C4-2B (cell line): ENCODE data around the gene GRIA1.

ENCODE experiments used
- ZFX ChIP-seq: fragments of 450-650 bp; IDR thresholded peaks from 2 replicates; pipeline ENCODE4 v1.6.1; 2017
- TF ChIP-seq, protein P1 (sequence below): fragments of 450-650 bp; conservative IDR thresholded peaks from 2 replicates; pipeline ENCODE4 v1.5.1; 2017; ENCODE audit warnings: mild to moderate bottlenecking

DNA sequence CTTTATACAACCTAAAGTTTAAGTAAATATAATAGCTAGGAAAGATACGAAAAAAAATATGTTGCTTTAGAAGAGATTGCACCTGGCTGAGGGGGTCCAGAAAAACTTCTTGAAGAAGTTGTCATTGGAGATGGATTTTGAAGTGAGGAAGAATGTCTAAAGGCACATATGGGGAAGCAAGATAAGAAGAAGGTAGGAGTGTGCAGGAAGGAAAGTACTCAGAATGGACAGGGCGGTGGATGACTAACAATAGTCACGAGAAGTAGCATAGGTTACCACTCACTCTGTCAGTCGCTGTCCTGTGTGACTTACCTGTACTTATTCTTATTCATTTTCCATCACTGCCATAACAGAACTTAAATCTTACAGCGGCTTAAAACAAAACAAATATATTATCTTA, 251.6 kb downstream of the GRIA1 start:
- TF ChIP-seq, protein P1, sequence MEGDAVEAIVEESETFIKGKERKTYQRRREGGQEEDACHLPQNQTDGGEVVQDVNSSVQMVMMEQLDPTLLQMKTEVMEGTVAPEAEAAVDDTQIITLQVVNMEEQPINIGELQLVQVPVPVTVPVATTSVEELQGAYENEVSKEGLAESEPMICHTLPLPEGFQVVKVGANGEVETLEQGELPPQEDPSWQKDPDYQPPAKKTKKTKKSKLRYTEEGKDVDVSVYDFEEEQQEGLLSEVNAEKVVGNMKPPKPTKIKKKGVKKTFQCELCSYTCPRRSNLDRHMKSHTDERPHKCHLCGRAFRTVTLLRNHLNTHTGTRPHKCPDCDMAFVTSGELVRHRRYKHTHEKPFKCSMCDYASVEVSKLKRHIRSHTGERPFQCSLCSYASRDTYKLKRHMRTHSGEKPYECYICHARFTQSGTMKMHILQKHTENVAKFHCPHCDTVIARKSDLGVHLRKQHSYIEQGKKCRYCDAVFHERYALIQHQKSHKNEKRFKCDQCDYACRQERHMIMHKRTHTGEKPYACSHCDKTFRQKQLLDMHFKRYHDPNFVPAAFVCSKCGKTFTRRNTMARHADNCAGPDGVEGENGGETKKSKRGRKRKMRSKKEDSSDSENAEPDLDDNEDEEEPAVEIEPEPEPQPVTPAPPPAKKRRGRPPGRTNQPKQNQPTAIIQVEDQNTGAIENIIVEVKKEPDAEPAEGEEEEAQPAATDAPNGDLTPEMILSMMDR = no peak
- no peak for TF ChIP-seq ZFX
